GM19463 (cell line): ENCODE results near the gene FHIP2A.
"Not testable (repeated sequence)": the region's sequence is repeated elsewhere in the genome, so short reads cannot be mapped to it uniquely, and the experiment has no call there.

Experiments
- ATAC-seq: cut with Tn5 transposase; IDR thresholded peaks from one replicate; pipeline ENCODE4 v1.9.1; 2021; ENCODE audit warnings: mild to moderate bottlenecking, moderate library complexity; ENCODE audit not compliant: unreplicated experiment

The FHIP2A gene

GRCh38 chr10:114855776-114856543 is 34.4 kb downstream of the FHIP2A start:
- ATAC-seq: no peak

GRCh38 chr10:114856544-114857287 is 35.1 kb downstream of the FHIP2A start:
- ATAC-seq: no peak

- not testable (repeated sequence) for ATAC-seq
Observed at GRCh38 chr10:114857288-114857565, 35.6 kb downstream of the FHIP2A start.

DNA sequence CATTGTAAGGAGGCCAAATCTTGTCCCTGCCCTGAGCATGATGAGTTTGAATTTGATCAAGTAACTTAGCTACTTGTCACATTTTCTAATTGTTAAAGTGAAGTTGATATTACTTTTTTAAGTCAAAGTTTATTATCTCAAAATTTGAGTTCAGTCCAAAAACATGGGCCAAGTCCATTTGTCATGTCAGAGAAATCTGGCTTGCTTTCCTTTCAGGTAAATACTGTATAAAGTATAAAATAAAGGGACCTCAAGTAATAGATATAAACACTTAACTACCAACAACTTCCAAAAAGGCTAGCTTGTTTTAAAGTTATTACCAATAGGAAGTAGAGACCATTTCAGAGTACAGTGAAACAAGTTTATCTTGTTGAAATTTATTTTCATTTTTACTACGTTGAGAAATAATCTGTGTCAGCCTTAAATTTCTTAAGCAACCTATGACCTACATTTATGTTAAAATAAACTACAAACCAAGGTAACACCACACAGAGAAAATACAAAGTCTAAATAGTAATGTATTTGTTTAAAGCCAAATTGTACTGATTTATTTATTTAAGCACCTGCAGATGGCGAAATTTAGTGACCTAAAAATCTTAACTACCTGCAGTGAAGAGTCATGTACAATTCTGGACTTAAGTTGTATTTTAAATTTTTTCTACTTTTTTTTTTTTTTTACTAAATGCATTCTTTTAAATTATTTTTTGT is 36.5 kb downstream of the FHIP2A start:
- no peak for ATAC-seq

DNA sequence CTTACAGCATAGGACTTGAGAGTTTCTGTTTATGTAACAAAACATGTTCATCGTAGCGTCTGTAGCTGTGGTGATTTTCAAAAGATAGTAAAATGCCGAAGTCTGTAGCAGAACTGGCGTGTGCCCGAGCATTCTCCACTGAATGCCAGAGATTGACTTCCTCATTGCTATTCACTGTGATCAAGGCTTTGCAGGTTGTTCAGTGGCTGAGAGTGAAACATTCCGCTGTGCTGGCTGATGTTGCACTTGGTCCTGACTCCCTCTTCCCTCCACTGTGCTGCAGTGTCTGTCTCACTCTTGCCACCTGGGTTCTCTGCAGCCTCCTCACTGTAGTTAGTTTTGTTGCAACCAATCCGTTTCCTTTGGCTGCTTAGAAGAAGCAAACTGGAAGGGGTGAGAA is 37.6 kb downstream of the FHIP2A start:
- ATAC-seq: no peak

- no peak for ATAC-seq
Observed at GRCh38 chr10:114862456-114862855, 40.9 kb downstream of the FHIP2A start.

- no peak for ATAC-seq
Observed at GRCh38 chr10:114867365-114867764, 45.8 kb downstream of the FHIP2A start.

GRCh38 chr10:114868870-114869519 is 47.4 kb downstream of the FHIP2A start:
- no peak for ATAC-seq

DNA sequence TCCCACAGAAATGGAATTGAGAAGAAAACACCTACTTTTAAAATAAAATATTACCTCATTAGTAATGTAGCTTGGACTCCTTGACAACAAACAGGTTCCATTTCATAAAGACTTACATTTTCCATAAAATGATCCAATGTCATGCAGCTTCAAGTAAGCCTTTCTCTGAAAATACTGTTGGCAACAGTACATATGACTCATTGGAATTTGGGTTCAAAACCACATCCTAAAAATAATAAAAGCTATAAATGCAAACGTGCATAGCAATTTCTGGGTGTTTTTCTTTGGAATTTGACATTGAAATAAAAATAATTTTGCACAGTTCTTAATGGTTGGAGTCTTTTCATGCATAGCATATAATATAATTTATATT is 47.9 kb downstream of the FHIP2A start:
- ATAC-seq: no peak

- ATAC-seq: no peak
Observed at GRCh38 chr10:114870486-114870885, 48.9 kb downstream of the FHIP2A start.

- no peak for ATAC-seq
Observed at GRCh38 chr10:114871379-114871778, 49.8 kb downstream of the FHIP2A start.
